HG03354 (cell line): Measurements from ENCODE around the gene AKR7A3.
"Not testable (repeated sequence)": the region's sequence is repeated elsewhere in the genome, so short reads cannot be mapped to it uniquely, and the experiment has no call there.

Experiments used
- ATAC-seq: cut with Tn5 transposase; IDR thresholded peaks from one replicate; pipeline ENCODE4 v1.9.1; 2021; ENCODE audit warnings: mild to moderate bottlenecking; ENCODE audit not compliant: unreplicated experiment, poor library complexity, severe bottlenecking

Gene AKR7A3

GRCh38 chr1:19288324-19289241 lies at the start of gene AKR7A3:
TSS of gene AKR7A3 (minus strand) at chr1:19288770. CDS start at chr1:19288709, 61 bp downstream.
- not testable (repeated sequence) for ATAC-seq

DNA sequence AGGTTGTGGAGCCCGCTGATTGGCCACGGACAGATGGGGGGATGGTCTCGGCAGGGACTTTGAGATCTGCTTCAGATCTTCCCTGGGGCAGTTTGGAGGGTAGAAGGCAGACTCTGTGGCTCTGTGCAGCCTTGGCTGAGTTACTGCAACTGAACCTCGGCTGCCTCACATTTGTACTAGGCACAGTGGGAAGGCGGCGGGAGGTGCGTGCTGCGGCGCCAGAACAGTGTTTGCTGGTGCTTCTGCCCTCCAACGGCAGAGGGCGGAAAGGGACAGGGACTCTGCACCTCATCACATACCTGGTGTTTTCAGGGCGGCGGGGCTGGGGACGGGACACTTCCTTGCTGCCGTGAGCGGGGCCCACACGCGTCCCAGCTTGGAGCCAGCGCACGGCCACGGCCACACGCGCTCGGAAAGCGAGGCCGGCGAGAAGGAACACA lies 49.8 kb upstream of the AKR7A3 start:
- no peak for ATAC-seq

DNA sequence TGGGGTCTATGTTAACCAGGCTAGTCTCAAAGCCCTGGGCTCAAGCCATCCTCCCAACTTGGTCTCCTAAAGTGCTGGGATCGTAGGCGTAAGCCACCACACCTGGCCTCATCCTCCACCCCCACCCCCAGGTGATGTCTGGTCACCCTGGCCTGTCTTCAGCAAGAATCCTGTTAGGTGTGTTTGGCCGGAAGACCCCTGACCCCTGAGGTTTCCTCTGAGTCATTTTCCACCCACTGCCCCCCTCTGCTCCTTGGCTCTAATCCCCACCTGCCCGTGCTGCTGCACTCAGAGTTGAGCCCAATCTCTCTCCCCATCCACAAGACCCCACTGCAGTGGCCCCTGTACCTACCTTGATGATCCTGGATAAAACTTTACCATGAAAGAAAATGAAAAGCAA lies 48.7 kb upstream of the AKR7A3 start:
- ATAC-seq, result no peak

GRCh38 chr1:19336543-19336942 lies 48.0 kb upstream of the AKR7A3 start:
- ATAC-seq, result no peak

DNA sequence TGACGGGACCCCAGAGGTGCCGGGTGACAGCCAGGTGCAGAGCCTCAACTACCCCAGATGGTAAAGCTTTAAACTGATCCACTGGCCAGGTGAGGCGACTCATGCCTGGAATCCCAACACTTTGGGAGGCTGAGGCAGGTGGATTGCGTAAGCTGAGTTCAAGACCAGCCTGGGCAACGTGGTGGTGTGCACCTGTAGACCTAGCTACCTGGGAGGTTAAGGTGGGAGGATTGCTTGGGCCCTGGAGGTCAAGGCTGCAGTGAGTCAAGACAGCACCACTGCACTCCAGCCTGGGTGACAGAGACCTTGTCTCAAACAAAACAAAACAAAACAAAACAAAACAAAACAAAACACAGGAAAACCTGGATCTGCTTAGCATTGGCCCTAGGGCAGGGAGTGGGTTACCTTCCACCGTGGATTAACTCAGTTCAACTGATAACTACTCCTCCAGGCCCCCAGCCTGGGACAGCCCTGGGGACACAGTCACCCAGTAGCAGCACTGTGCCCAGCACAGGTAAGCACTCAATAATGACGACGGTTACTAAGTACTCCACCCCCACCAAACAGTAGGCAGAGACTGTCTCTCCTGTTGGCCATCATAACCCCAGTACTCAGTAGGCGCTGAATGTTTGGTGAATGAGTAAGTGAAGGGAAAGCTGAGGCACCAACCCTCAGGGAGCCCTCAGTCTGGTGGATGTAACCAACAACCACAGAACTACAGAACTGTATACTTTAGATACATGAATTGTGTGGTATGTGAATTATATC lies 45.2 kb upstream of the AKR7A3 start:
- ATAC-seq, result no peak

GRCh38 chr1:19332832-19333231 lies 44.3 kb upstream of the AKR7A3 start:
- ATAC-seq, result no peak

DNA sequence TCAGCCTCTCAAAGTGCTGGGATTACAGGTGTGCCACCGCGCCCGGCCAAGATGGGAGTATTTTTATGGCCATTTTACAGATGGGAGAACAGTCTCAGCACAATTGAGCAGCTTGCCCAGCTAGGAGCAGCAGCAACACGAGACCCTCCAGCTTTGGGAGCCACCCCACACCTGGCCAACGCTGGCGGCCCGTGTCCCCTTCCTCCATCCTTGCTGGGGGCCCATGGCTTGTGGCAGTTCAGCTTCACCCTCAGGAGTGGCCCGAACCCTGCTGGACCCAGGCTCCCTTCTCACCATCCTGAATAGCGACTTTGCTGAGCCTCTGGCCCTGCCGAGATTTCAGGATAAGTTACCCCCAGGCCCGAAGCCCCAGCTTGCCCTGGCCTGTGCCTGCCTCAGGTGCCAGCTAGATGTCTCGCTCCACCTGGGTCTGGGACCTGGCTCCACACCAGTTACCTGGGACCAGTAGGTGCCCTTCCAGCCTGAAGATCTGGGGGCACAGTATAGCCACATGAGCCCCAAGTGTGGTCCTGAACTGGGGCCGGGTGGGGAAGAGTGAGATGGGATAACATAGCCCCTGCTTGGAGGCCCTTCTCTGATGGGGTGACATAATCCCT lies 42.8 kb upstream of the AKR7A3 start:
- no peak for ATAC-seq

- no peak for ATAC-seq
Observed at GRCh38 chr1:19330449-19331135, 42.0 kb upstream of the AKR7A3 start.

DNA sequence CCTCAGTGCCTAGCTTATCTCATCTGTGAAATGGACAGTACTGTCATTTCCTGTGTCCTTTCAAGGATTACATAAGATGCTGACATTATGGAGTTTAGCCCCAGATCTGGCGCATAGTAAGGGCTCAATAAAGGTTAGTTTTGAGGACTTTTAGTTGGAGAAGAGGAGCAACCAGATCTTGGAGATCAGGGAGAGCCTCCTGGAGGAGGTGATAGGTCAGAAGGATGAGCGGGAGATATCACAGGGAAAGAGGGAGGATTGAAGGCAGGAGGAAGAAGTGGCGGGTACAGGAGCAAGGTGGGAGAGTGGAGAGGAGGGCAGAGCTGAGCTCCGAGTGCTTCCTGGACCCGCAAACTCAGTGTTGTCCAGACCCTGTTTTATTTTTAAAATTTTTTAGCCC lies 41.0 kb upstream of the AKR7A3 start:
- ATAC-seq, result no peak

- no peak for ATAC-seq
Observed at GRCh38 chr1:19329188-19329587, 40.6 kb upstream of the AKR7A3 start.

DNA sequence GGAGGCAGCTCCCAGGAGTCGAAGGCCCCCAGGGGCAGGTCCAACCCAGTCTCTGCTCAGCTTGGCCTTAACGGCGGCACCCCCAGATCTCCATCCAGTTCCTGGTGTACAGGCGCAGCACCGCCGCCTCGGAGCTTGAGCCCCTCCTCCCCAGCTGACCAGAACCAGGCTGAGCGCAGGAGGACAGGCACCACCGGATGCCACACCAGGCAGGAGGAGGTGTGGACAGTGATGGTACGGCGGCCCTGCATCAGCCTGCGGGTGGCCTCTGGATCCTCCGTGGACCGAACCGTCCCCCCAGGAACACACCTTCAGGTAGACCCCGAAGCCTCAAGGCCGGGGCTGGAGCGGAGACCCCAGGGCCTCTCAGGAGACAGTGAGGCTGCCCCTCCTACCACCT lies 39.9 kb upstream of the AKR7A3 start:
- ATAC-seq, result no peak

- ATAC-seq, result no peak
Observed at GRCh38 chr1:19327736-19328135, 39.2 kb upstream of the AKR7A3 start.

DNA sequence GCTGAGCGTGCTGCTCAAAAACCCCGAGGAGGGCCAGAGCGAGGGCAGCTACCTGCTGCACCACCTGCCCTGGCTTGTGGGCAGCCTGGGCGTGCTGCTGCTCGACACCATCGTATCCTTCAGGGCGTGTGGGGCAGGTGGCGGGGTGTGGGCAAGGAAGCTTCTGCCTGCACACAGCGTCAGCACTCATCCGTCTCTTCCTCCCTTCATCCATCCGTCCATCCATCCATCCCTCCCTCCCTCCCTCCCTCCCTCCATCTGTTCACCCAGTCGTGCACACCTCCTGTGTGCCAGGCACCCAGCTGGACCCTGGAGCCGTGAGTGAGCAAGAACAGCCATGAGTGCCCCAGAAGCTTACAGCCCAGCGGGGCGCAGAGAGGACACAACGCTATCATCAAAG lies 38.7 kb upstream of the AKR7A3 start:
- ATAC-seq, result no peak

DNA sequence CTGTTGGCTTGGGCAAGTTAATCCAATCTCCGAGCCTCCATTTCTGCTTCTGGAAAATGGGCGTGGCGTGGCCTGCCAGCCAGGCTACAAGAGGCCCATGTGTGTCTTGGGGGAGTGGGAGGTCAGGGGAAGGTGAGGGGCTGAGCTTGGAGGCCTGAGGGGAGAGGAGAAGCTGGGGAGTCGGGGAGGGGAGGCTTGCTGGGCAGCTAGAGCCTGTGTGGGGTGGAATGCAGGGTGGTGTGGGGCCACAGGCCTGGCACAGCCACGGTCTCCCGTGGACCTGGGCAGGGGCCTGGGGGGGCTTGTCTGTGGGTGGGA lies 38.1 kb upstream of the AKR7A3 start:
- no peak for ATAC-seq

GRCh38 chr1:19325958-19326747 lies 37.6 kb upstream of the AKR7A3 start:
- ATAC-seq, result no peak

GRCh38 chr1:19325368-19325957 lies 36.9 kb upstream of the AKR7A3 start:
- ATAC-seq, result no peak

- no peak for ATAC-seq
Observed at GRCh38 chr1:19324665-19324990, 36.1 kb upstream of the AKR7A3 start.

GRCh38 chr1:19323987-19324664 lies 35.6 kb upstream of the AKR7A3 start:
- no peak for ATAC-seq

- ATAC-seq, result no peak
Observed at GRCh38 chr1:19322481-19322880, 33.9 kb upstream of the AKR7A3 start.
